GM12892 (cell line): Measurements from ENCODE around the gene UBASH3B.

Experiments used
- POLR2A ChIP-seq: IDR thresholded peaks from 2 replicates; pipeline ENCODE4 v1.6.1; 2011; ENCODE audit warnings: low read depth, low read length, control low read depth
- POLR2AphosphoS5 ChIP-seq: IDR thresholded peaks from 2 replicates; pipeline ENCODE4 v1.6.1; 2011; ENCODE audit warnings: low read depth, low read length, control low read depth
- TAF1 ChIP-seq: IDR thresholded peaks from 2 replicates; pipeline ENCODE4 v1.6.1; 2011; ENCODE audit warnings: low read depth, mild to moderate bottlenecking, control low read depth, low read length, borderline replicate concordance

- TF ChIP-seq POLR2A: no peak
- TF ChIP-seq POLR2AphosphoS5: no peak
- TF ChIP-seq TAF1: no peak
These were observed 165.6 kb downstream of the UBASH3B start for GRCh38 chr11:122821169-122821568.
